ENCODE results near the gene AUTS2.

DNA sequence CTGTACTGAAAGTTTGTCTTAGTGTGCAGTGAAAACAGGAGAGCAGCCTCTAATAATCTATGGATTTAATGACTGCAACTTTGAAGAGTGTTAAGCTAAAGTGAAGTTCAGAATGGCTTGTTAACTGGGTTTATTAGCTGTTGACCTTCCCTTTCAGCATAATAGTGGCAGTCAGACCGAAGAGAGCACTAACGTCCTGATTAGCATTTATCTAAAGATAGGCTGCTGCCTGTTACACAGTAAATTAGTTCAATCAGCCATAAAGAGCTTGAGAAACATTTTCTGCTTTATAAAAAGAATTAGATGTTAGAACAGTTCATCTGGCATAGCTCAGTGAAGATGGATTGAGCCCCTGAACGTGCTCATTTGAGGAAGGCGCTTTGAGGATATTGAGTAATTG lies 433.0 kb downstream of the AUTS2 start:
- TF ChIP-seq POLR2AphosphoS5 (IDR thresholded peaks at IDR 0.05; ENCODE audit: low read depth, low read length) (no peak), TAF1 (IDR thresholded peaks at IDR 0.05; ENCODE audit: borderline replicate concordance, low read depth, low read length) (no peak)
